Aorta (tissue), 5 donors: ENCODE data around the gene TBXT. TPM values are rescaled to one million over a fixed set of nuclear protein-coding genes. Genes with fewer than 3 reads are reported as not detected.

Source experiments
- ATAC-seq: fragments of 200-7000 bp; cut with Tn5 transposase; one replicate; pipeline ENCODE4 v1.9.1; 2022; ENCODE audit warnings: moderate library complexity; ENCODE audit not compliant: low FRiP score
- DNase-seq, 2 donors: peaks; one replicate each; pipeline ENCODE4 v3.0.0-alpha.2; 2020
- H3K27ac ChIP-seq, 2 donors: one replicate each; pipeline ENCODE4 v1.5.1; 2013; ENCODE audit warnings: low read length in 2 of 2, mild to moderate bottlenecking in 2 of 2, moderate library complexity in 2 of 2, control low read depth in 1 of 2, inconsistent platforms in 1 of 2, low read depth in 1 of 2
- H3K27me3 ChIP-seq, 2 donors: one replicate each; pipeline ENCODE4 v1.6.1; 2013; ENCODE audit warnings: control low read depth in 1 of 2, low read length in 1 of 2, mild to moderate bottlenecking in 1 of 2, moderate library complexity in 1 of 2; ENCODE audit not compliant: insufficient read depth in 2 of 2, control insufficient read depth in 1 of 2
- H3K36me3 ChIP-seq, 2 donors: one replicate each; pipeline ENCODE4 v1.6.1; 2013; ENCODE audit warnings: control low read depth in 1 of 2, low read length in 1 of 2, mild to moderate bottlenecking in 1 of 2; ENCODE audit not compliant: insufficient read depth in 2 of 2, control insufficient read depth in 1 of 2
- H3K4me1 ChIP-seq, 2 donors: one replicate each; pipeline ENCODE4 v1.6.1; 2013; ENCODE audit warnings: low read length in 2 of 2, control low read depth in 1 of 2, mild to moderate bottlenecking in 1 of 2, moderate library complexity in 1 of 2; ENCODE audit not compliant: insufficient read depth in 2 of 2, control insufficient read depth in 1 of 2
- H3K4me3 ChIP-seq, 2 donors: one replicate each; pipeline ENCODE4 v1.5.1; 2013; ENCODE audit warnings: low read length in 2 of 2, control low read depth in 1 of 2, mild to moderate bottlenecking in 1 of 2
- H3K9me3 ChIP-seq: one replicate; pipeline ENCODE4 v1.6.1; 2013; ENCODE audit warnings: mild to moderate bottlenecking, low read length; ENCODE audit not compliant: control insufficient read depth
- WGBS, 2 donors: extraction: QIAGEN DNeasy Blood & Tissue Kit; methylation state at CpG; one replicate each; pipeline ENCODE4 v1.1.7; 2013; 5-methylcytosine and 5-hydroxymethylcytosine counted together
- intact Hi-C, 2 donors: fragments of 100-400 bp; cut with DNase I; formaldehyde crosslinking; loops; one replicate each; pipeline versions ENCODE4 v1.14.2 to v1.15.0; 2022
- long read RNA-seq, 2 donors: library from polyadenylated mRNA; unstranded; transcript quantifications; one replicate each; pipeline ENCODE4 v2.0.0, GENCODE V29; 2020 to 2021
- polyA plus RNA-seq, 2 donors: library from polyadenylated mRNA; stranded (reverse); fragments of 200-250 nt; gene quantifications; one replicate each; pipeline ENCODE4 v1.2.3, GENCODE V29; 2013
- total RNA-seq, 2 donors: library from RNA; stranded (reverse); fragmentation: NEBNext Ultra II Directional; extraction: Animal tissue kit (Norgen Biotek cat#: 25700); gene quantifications; one replicate each; pipeline ENCODE4 v1.2.1, GENCODE V29; 2021
- donor health status: healthy with polysubstance abuse.
- donor health status: Bipolar disorder and iron deficiency.
- donor health status: DM: no; HTN: no; CAD: no.
- donor health status: DM: no; HTN: no; CAD: no.
- donor health status: DM: yes; HTN: yes; CAD: no.

TBXT gene
- not detected for total RNA-seq
- polyA plus RNA-seq, result not detected
- long read RNA-seq, donor 1, result 0 reads
- long read RNA-seq, donor 2, result 0 reads

- no peaks in the 10 kb centered on the region for H3K4me1 ChIP-seq
- WGBS, 2 donors, result 1% methylated on average over 72 to 79 of the region's 79 CpGs
- no peak for ATAC-seq
- no peak for DNase-seq
- H3K27me3 ChIP-seq, result no peaks in the 10 kb centered on the region
- H3K36me3 ChIP-seq, result no peaks in the 10 kb centered on the region
- intact Hi-C loops, result no loop called here
- no peaks in the 10 kb centered on the region for H3K9me3 ChIP-seq
- H3K27ac ChIP-seq, result no peak within 1 kb of the TSS
- no peak within 1 kb of the TSS for H3K4me3 ChIP-seq
Observed at GRCh38 chr6:166167801-166168615, at the start of gene TBXT. Gene TBXT, minus strand, starts transcription at chr6:166167851. Its CDS starts 260 bp downstream, at chr6:166167591.

- H3K36me3 ChIP-seq, result no peaks in the 10 kb centered on the region
- no peaks in the 10 kb centered on the region for H3K4me1 ChIP-seq
- intact Hi-C loops, result no loop called here
- H3K9me3 ChIP-seq, result no peaks in the 10 kb centered on the region
- no peak overlapping the region for H3K27ac ChIP-seq
- H3K27me3 ChIP-seq, result no peaks in the 10 kb centered on the region
- 91 to 92% methylated on average over 3 of the region's 3 CpGs for WGBS, 2 donors
- H3K4me3 ChIP-seq, result no peak overlapping the region
- DNase-seq (no peak), ATAC-seq (no peak)
Observed at GRCh38 chr6:166207284-166207561, 39.6 kb upstream of the TBXT start.

GRCh38 chr6:166206510-166207283, 39.0 kb upstream of the TBXT start:
- Histone ChIP-seq H3K27me3 (no peaks in the 10 kb centered on the region), H3K4me1 (no peaks in the 10 kb centered on the region), H3K27ac (no peak overlapping the region), H3K4me3 (no peak overlapping the region), H3K9me3 (no peaks in the 10 kb centered on the region), H3K36me3 (no peaks in the 10 kb centered on the region)
- intact Hi-C loops, result no loop called here
- no peak for DNase-seq
- ATAC-seq, result no peak
- 51% methylated on average over 8 of the region's 8 CpGs for WGBS, 2 donors

GRCh38 chr6:166206066-166206465, 38.4 kb upstream of the TBXT start:
- Histone ChIP-seq H3K27ac (no peak overlapping the region), H3K4me1 (no peaks in the 10 kb centered on the region), H3K9me3 (no peaks in the 10 kb centered on the region), H3K4me3 (no peak overlapping the region), H3K27me3 (no peaks in the 10 kb centered on the region), H3K36me3 (no peaks in the 10 kb centered on the region)
- ATAC-seq, result no peak
- intact Hi-C loops, result no loop called here
- no peak for DNase-seq
- WGBS, 2 donors, result 82 to 84% methylated on average over 9 of the region's 9 CpGs

- Histone ChIP-seq H3K36me3 (no peaks in the 10 kb centered on the region), H3K4me1 (no peaks in the 10 kb centered on the region), H3K27ac (no peak overlapping the region), H3K4me3 (no peak overlapping the region), H3K27me3 (no peaks in the 10 kb centered on the region), H3K9me3 (no peaks in the 10 kb centered on the region)
- WGBS, 2 donors, result 81 to 84% methylated on average over 17 of the region's 17 CpGs
- ATAC-seq (no peak), DNase-seq (no peak)
- intact Hi-C loops, result no loop called here
Observed at GRCh38 chr6:166204852-166205650, 37.4 kb upstream of the TBXT start.

- ATAC-seq (no peak), DNase-seq (no peak)
- intact Hi-C loops, result no loop called here
- WGBS, 2 donors, result 81 to 86% methylated on average over 14 of the region's 14 CpGs
- H3K9me3 ChIP-seq, result no peaks in the 10 kb centered on the region
- no peaks in the 10 kb centered on the region for H3K4me1 ChIP-seq
- no peak overlapping the region for H3K27ac ChIP-seq
- H3K27me3 ChIP-seq, result no peaks in the 10 kb centered on the region
- H3K4me3 ChIP-seq, result no peak overlapping the region
- H3K36me3 ChIP-seq, result no peaks in the 10 kb centered on the region
Observed at GRCh38 chr6:166203641-166204222, 36.1 kb upstream of the TBXT start.

- no peaks in the 10 kb centered on the region for H3K36me3 ChIP-seq
- no peak for DNase-seq
- no peak for ATAC-seq
- H3K27ac ChIP-seq, result no peak overlapping the region
- H3K9me3 ChIP-seq, result no peaks in the 10 kb centered on the region
- intact Hi-C loops, result no loop called here
- H3K4me1 ChIP-seq, result no peaks in the 10 kb centered on the region
- no peak overlapping the region for H3K4me3 ChIP-seq
- no peaks in the 10 kb centered on the region for H3K27me3 ChIP-seq
- 86 to 88% methylated on average over 9 of the region's 9 CpGs for WGBS, 2 donors
Observed at GRCh38 chr6:166203003-166203640, 35.5 kb upstream of the TBXT start.

GRCh38 chr6:166202321-166202733, 34.7 kb upstream of the TBXT start:
- DNase-seq (peak in 1 of 2 donors; percentile 57), ATAC-seq (no peak)
- H3K27me3 ChIP-seq, result no peaks in the 10 kb centered on the region
- H3K4me1 ChIP-seq, result no peaks in the 10 kb centered on the region
- WGBS, 2 donors, result 78 to 81% methylated on average over 9 of the region's 9 CpGs
- no peaks in the 10 kb centered on the region for H3K36me3 ChIP-seq
- intact Hi-C loops, result no loop called here
- H3K27ac ChIP-seq, result no peak overlapping the region
- H3K4me3 ChIP-seq, result no peak overlapping the region
- H3K9me3 ChIP-seq, result no peaks in the 10 kb centered on the region
